Activated CD8-positive, alpha-beta T cell treated with anti-CD3 and anti-CD28 coated beads for 36 hours (primary cell): Measurements from ENCODE around the gene LYRM1. TPM values are rescaled to one million over a fixed set of nuclear protein-coding genes. Genes with fewer than 3 reads are reported as not detected.

Source experiments
- ATAC-seq: fragments of 200-7000 bp; cut with Tn5 transposase; one replicate; pipeline ENCODE4 v1.10.0; 2021; ENCODE audit warnings: mild to moderate bottlenecking, moderate library complexity
- CTCF ChIA-PET: fragments of 350-600 bp; sonication (Branson Sonifier 250); formaldehyde crosslinking; loops from one replicate; lab custom pipeline; 2021; ENCODE audit warnings: antibody characterized with exemption; lab: Charles Lee
- POLR2A ChIA-PET: fragments of 350-600 bp; sonication (Branson Sonifier 250); formaldehyde crosslinking; loops from one replicate; lab custom pipeline; 2021; ENCODE audit warnings: antibody characterized with exemption; lab: Charles Lee
- DNase-seq: peaks from one replicate; pipeline ENCODE4 v3.0.0-alpha.2; 2020
- H3K27ac Mint-ChIP-seq: one replicate; pipeline ENCODE4 v1.8.0; 2021; ENCODE audit warnings: mild to moderate bottlenecking, mixed read lengths
- H3K27me3 Mint-ChIP-seq: one replicate; pipeline ENCODE4 v1.8.0; 2021; ENCODE audit warnings: mixed read lengths
- H3K36me3 Mint-ChIP-seq: one replicate; pipeline ENCODE4 v1.8.0; 2021; ENCODE audit warnings: low read depth, mixed read lengths
- H3K4me1 Mint-ChIP-seq: one replicate; pipeline ENCODE4 v1.8.0; 2021; ENCODE audit warnings: low read depth, mixed read lengths
- H3K4me3 Mint-ChIP-seq: one replicate; pipeline ENCODE4 v1.8.0; 2021; ENCODE audit warnings: mild to moderate bottlenecking, moderate library complexity, mixed read lengths
- H3K9me3 Mint-ChIP-seq: one replicate; pipeline ENCODE4 v1.8.0; 2021; ENCODE audit warnings: mixed read lengths
- CTCF ChIP-seq: fragments of 200-600 bp; IDR thresholded peaks from one replicate; pipeline ENCODE4 v1.8.0; 2022; ENCODE audit warnings: antibody characterized with exemption, mild to moderate bottlenecking
- intact Hi-C: fragments of 100-400 bp; cut with micrococcal nuclease; formaldehyde crosslinking; loops from one replicate; pipeline ENCODE4 v1.10.0; 2022
- total RNA-seq, 2 experiments: library from RNA; stranded (reverse); gene quantifications; one replicate each; pipeline ENCODE4 v1.2.3, GENCODE V29; 2021

Gene LYRM1
- total RNA-seq, 2 experiments from 2014 or later, result 31.3 to 32.5 TPM

GRCh38 chr16:20911361-20911760, 10.8 kb downstream of the LYRM1 start:
- POLR2A ChIA-PET, result interaction anchor here (1.3 to 1.8 kb wide), 3 partner anchors 9 to 37 kb away, joined by 5 to 13 read pairs (median 5); partner anchors contain the start of genes DCUN1D3 and LYRM1
- peak; percentile 20 for DNase-seq
- Mint-ChIP-seq H3K4me3 (peak overlapping the region; percentile 18), H3K27me3 (no peaks in the 10 kb centered on the region), H3K27ac (peak overlapping the region; percentile 86), H3K36me3 (peaks cover 21% of the 10 kb centered on the region), H3K9me3 (no peaks in the 10 kb centered on the region), H3K4me1 (peaks cover 47% of the 10 kb centered on the region)
- intact Hi-C loops, result no loop called here
- ATAC-seq, result peak; percentile 49
- CTCF ChIA-PET, result interaction anchor here (0.7 to 1.9 kb wide), 5 partner anchors 9 to 36 kb away, joined by 3 to 5 read pairs (median 4); partner anchors contain the start of genes DCUN1D3 and LYRM1
- TF ChIP-seq CTCF, result no peak

GRCh38 chr16:20916289-20916688, 15.7 kb downstream of the LYRM1 start:
- intact Hi-C loops, result no loop called here
- Mint-ChIP-seq H3K9me3 (no peaks in the 10 kb centered on the region), H3K36me3 (peaks cover 24% of the 10 kb centered on the region), H3K27me3 (no peaks in the 10 kb centered on the region), H3K4me1 (peaks cover 40% of the 10 kb centered on the region), H3K27ac (peak overlapping the region; percentile 44), H3K4me3 (no peak overlapping the region)
- DNase-seq (no peak), ATAC-seq (no peak)
- ChIA-PET CTCF (no interaction called here), POLR2A (no interaction called here)
- no peak for TF ChIP-seq CTCF

GRCh38 chr16:20916942-20917341, 16.4 kb downstream of the LYRM1 start:
- Mint-ChIP-seq H3K27ac (peak overlapping the region; percentile 22), H3K4me1 (peaks cover 34% of the 10 kb centered on the region), H3K9me3 (no peaks in the 10 kb centered on the region), H3K4me3 (no peak overlapping the region), H3K27me3 (no peaks in the 10 kb centered on the region), H3K36me3 (peaks cover 24% of the 10 kb centered on the region)
- no peak for DNase-seq
- POLR2A ChIA-PET, result no interaction called here
- no peak for TF ChIP-seq CTCF
- intact Hi-C loops, result no loop called here
- ATAC-seq, result no peak
- CTCF ChIA-PET, result no interaction called here

GRCh38 chr16:20918486-20919239, 18.1 kb downstream of the LYRM1 start:
- ChIA-PET CTCF (interaction anchor here (1.1 to 1.3 kb wide), 2 partner anchors 68 to 70 kb away, joined by 3 read pairs; no protein-coding TSS in a partner anchor), POLR2A (interaction anchor here (0.8 kb wide), 1 partner anchor 11 kb away, joined by 3 read pairs; no protein-coding TSS in a partner anchor)
- ATAC-seq, result no peak
- no peak overlapping the region for H3K4me3 Mint-ChIP-seq
- H3K36me3 Mint-ChIP-seq, result peaks cover 28% of the 10 kb centered on the region
- no peaks in the 10 kb centered on the region for H3K27me3 Mint-ChIP-seq
- DNase-seq, result peak; percentile 35
- peaks cover 33% of the 10 kb centered on the region for H3K4me1 Mint-ChIP-seq
- H3K27ac Mint-ChIP-seq, result peak overlapping the region; percentile 82
- TF ChIP-seq CTCF, result no peak
- H3K9me3 Mint-ChIP-seq, result no peaks in the 10 kb centered on the region
- intact Hi-C loops, result no loop called here

GRCh38 chr16:20920091-20920490, 19.5 kb downstream of the LYRM1 start:
- DNase-seq (peak; percentile 29), ATAC-seq (peak; percentile 67)
- TF ChIP-seq CTCF, result no peak
- Mint-ChIP-seq H3K27me3 (no peaks in the 10 kb centered on the region), H3K36me3 (peaks cover 28% of the 10 kb centered on the region), H3K9me3 (no peaks in the 10 kb centered on the region), H3K4me3 (no peak overlapping the region), H3K4me1 (peaks cover 33% of the 10 kb centered on the region), H3K27ac (peak overlapping the region; percentile 60)
- ChIA-PET POLR2A (interaction anchor here (1.0 kb wide), 1 partner anchor 20 kb away, joined by 4 read pairs; the partner anchor contains the start of genes DCUN1D3 and LYRM1), CTCF (interaction anchor here (1.0 to 1.3 kb wide), 2 partner anchors 17 to 70 kb away, joined by 3 read pairs; no protein-coding TSS in a partner anchor)
- intact Hi-C loops, result no loop called here
